Bone marrow (tissue), 2 donors: ENCODE data around the gene SULT6B1.
A peak's percentile ranks its signal among the peaks of the same experiment; 100 is the strongest.
"Not testable (repeated sequence)": the region's sequence is repeated elsewhere in the genome, so short reads cannot be mapped to it uniquely, and the experiment has no call there.

ENCODE experiments used
- DNase-seq, 2 donors: peaks; one replicate each; lab custom pipeline; 2025; lab: John Stamatoyannopoulos, UW

The SULT6B1 gene

DNA sequence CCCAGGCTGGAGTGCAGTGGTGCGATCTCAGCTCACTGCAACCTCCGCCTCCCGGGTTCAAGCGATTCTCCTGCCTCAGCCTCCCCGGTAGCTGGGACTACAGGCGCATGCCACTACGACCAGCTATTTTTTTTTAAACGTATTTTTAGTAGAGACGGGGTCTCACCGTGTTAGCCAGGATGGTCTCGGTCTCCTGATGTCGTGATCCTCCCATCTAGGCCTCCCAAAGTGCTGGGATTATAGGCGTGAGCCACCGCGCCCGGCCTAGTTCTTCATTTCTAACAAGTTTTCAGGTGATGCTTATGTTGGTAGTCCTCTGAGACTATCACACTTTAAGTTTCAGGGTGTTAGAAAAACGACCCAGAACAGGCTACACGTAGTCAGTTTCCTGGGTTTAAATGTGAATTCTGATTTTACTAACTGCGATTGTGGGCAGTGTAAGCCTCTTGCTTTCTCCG is 7.4 kb upstream of the SULT6B1 start:
- not testable (repeated sequence) for DNase-seq

DNA sequence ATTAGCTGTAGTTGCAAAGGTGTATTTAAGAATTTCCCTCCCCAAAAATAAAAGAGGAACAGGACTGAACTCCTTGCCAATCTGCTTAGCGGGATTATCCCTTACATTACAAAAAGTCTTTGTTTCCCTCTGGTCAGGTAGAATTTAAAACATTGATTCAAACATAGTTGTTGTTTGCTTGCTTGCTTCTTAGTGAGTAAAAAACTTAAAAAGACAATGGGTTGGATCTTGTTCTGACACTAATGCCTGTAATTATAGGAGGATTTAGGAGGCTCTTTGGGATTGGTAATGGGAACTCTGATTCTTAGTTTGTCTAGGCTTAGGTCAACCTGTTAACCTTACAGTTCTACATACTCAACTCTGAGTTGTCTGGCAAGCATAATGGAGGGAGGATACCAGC is 4.1 kb upstream of the SULT6B1 start:
- no peak for DNase-seq

DNA sequence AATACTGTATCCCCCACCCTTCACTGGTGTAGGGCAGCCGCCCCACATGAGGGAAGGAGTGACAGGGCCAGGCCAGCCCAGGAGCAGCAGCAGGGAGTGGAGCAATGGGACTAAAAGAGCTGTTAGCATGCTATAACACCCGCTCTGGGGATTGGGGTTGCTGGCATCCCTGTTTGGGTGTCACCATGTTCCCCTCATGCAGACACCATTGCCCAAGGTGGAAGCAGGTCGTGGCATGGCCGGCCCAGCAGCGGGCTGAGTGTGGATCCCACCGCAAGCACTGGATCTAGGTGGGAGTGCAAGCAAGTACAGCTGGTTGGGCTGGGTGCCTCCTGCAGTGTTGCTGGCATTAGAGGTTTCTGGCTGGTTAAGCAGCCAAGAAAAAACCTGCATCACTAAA is 3.3 kb upstream of the SULT6B1 start:
- DNase-seq, result no peak

DNA sequence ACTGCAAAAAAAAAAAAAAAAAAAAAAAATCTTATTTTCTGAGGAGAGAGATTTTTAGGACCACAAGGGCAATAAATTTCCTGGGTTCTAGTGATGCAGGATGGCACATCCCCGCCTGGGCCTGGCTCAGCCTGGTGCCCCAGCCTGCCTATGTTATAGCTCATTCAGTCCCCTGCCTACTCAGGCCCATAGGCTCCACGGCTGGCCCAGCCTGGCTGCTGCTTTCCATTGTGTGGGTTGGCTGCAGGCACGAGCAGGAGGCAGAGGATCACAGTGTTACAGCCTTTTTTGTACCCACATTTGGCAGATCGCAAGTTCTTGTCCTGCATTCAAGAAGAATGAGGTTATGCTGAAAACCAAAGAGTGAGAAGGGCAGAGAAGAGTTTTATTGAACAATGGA is 2.8 kb upstream of the SULT6B1 start:
- DNase-seq, result no peak

DNA sequence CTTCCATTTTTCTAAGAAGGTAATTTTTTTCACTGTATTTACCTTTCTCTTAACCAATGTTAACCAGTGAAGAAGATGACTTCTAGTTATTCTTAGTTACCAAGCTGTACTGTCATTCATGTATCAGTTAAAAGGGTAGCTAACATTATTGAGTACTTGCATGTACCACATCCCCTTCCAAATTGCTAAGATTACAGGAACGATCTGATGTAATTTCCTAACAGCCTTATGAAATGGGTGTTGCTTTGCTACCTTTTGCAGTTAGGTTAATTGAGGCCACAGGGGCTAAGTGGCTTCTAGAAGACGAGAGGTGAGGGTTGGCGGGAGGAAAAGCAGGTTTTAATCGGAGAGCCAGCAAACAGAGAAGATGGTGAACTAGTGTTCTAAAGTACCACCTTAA is 1.8 kb upstream of the SULT6B1 start:
- DNase-seq, result no peak

DNA sequence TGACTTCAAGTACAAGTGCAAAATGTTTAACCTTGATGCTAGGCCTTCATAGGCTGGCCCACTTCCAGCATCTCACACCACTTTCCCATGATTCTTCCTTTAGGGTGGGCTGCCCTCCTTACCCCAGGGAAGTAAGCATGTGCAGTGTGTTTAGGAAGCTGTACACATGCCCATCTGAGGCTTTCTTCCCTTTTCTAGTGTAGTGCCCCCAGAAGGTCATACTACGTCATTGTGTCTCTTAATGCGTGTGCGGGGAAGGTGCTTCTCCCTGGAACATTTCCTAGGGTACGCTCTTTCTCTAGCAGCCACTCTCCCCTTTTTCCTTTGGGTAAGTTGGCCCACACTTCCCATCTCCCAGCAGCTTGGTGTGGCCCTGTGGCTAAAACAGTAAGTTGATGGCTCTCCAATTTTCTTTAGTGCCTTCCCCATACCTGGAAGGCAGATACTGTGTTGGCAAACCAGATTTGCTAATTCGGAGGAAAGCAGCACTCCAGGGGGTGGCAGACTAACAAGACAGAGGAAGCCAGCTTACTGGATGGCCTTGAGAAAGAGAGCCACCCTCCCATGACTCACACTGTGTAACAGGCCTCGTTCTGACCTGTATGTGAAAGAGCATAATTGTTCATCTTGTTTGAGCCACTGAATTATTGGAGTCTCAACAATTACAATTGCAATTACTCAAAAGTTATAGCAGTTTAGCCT is 1.1 kb upstream of the SULT6B1 start:
- no peak for DNase-seq

DNA sequence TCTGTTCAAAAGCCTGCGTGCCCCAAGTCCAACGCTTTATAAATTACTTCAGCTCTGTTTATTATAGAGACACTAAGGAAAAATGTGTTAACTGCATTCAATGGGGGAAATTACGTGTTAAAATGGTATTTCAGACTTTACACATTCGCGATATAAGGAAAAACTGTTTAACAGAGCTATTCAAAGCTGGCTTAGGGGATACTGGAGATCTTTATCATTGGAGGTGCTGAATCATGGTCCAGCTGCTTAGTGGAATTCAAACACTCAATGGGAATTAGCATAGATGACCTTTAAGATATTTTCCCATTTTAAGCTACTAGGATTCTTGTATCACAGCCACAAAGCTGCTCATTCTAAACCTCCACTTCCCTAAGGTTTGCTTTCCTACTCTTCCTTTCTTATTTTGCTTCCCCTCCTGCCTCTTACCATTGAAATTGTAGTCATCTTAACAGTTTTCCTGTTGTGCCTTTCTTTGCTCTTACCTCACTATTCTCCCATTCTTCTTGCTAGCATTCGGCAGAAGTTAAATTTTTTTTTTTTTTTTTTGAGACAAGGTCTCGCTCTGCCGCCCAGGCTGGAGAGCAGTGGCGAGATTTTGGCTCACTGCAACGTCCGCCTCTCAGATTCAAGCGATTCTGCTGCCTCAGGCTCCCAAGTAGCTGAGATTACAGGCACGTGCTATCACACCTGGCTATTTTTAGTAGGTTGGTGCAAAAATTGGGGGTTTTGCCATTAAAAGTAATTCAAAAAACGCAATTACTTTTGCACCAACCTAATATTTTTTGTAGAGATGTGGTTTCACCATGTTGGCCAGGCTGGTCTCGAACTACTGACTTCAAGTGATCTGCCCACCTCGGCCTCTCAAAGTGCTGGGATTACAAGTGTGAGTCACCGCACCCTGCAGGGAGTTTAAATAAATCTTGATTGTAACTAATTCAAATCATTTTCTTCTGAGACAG is 6.5 kb downstream of the SULT6B1 start:
- DNase-seq, result no peak

DNA sequence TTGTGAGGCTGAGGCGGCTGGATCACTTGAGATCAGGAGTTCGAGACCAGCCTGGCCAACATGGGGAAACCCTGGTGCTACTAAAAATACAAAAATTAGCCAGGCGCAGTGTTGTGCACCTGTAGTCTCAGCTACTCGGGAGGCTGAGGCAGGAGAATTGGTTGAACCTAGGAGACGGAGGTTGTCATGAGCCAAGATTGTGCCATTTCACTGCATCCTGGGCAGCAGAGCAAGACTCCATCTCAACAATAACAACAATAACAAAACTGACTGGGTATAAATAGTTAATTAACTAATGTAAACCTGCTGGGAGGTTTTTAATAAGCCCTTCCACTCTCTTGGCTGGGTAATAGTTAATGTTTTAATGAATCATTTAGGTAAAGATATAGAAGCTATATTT is 7.8 kb downstream of the SULT6B1 start:
- DNase-seq, result no peak

DNA sequence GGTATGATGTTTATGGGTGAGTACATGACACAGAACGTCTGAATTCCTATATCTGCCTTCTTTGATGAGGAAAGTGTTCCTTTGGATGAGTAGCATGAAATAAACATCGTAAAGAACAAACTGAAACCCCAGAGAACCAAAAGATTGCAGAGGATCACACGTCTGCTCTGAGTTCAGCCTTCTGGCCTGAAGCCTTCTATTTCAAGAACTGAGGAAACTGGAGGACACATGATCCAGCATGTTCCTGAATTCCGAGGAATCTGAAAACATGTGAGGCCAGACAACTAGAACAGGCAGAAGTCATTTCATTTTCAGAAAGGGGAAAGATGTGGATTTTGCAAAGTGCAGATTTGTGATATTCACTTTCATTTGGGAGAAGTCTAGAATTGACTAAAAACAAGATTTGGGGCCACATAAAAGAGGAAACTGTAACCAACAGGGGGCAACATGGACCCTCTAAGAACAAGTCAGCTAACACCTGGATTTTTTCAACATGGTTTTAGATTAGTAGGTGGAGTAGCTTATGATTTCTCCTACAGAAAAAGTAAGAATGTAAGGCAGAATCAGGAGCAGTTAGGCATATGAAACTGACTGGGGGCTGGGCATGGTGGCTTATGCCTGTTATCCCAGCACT is 8.3 kb downstream of the SULT6B1 start:
- no peak for DNase-seq

DNA sequence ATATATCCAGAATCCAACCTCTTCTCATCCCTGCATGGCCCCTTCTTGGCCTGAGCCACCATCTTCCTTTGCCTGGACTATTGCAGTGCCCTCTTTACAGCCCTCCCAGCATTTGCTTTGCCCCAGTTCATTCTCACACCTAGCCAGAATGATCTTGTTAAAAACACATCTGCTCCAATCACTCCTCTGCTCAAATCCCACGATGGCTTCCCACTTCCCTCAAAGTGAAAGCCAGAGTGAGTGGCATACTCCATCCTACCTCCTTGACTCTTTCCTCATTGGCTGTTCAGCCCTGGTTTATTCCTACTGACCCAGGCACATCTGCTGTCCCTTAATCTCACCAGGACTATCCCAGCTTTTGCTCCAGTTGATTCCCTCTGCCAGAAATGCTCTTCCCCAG is 14.7 kb downstream of the SULT6B1 start:
- DNase-seq, result no peak

DNA sequence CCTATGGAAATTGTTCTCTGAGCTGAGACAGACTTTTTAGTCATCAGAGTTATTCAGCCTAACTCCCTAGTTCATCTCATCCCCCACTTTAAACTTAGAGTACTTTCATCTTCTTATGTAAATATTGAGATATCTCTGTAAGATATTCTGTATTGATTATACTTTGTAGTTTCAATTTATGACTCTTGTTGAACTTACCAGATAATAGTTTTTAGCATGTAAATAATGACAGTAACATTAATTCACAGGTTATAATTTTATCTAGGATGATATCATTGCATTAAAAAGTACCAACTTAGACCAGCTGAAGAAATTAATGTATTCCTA is 16.9 kb downstream of the SULT6B1 start:
- DNase-seq, result no peak

DNA sequence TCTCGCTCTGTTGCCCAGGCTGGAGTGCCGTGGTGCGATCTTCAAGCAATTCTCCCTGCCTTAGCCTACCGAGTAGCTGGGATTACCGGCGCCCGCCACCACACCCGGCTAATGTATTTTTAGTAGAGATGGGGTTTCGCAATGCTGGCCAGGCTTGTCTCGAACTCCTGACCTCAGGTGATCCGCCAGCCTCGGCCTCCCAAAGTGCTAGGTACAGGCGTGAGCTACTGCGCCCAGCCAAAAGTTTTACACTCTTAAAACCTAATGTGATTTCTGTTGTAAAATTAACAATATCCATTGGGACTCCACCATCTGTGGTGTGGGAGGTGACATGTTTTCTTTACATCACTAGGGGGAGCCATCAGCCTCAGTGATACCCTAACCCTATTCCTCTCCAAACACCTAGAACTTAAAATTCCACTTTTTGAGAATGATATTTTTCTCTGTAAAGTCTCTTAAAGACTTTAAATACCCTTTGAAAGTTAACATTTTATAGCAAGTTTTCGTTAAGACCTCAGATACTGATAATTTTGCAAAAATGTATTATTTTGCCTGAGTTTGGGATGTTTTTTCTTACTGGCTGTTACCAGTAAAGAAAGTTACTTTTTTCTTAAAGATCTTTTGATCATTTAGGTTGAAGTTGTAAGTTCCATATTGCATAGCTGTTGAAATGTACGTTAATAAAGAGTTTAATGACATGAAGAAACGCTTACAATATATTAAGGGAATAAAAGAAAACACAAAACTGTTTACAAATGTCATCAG is 20.1 kb downstream of the SULT6B1 start:
- peak in 1 of 2 donors; percentile 44 for DNase-seq

DNA sequence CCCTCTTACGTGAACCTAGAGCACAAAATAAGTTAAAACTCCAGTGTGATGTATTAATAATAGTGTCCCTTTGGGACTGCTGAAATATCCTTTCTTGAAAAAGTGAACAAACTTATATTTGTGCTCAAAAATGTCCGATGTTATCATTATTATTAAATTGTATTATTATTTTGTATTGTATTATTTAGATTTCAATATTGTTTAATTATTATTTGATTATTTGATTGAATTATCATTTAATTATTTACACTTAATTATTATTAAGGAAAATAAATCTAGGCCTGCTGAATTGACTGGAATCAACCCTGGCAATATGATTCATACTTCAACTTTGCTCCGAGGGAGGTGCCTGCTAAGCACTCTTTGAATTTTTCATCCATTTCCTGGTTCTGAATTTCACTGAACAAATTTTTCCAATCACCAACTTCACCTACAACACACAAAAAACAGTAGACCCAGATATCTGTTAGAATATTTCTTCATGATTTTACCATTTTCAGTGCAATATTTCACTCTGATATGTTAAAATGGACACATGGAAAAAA is 20.8 kb downstream of the SULT6B1 start:
- no peak for DNase-seq

DNA sequence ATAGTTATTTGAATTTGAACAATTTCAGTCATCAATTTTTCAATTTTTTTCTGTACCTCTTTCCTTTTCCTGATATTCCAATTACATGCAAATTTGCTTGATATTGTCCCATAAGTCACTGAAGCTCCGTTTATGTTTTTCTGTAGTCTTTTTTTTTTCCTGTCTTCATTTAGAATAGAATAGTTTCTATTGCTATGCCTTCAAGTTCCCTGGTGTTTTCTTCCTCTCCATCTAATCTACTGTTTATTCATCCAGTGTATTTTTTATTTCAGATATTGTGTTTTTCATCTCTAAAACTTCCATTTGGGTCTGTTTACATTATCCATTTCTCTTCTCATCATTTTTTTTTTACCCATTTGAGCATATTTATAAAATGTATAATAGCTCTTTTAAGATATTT is 23.7 kb downstream of the SULT6B1 start:
- DNase-seq, result no peak

DNA sequence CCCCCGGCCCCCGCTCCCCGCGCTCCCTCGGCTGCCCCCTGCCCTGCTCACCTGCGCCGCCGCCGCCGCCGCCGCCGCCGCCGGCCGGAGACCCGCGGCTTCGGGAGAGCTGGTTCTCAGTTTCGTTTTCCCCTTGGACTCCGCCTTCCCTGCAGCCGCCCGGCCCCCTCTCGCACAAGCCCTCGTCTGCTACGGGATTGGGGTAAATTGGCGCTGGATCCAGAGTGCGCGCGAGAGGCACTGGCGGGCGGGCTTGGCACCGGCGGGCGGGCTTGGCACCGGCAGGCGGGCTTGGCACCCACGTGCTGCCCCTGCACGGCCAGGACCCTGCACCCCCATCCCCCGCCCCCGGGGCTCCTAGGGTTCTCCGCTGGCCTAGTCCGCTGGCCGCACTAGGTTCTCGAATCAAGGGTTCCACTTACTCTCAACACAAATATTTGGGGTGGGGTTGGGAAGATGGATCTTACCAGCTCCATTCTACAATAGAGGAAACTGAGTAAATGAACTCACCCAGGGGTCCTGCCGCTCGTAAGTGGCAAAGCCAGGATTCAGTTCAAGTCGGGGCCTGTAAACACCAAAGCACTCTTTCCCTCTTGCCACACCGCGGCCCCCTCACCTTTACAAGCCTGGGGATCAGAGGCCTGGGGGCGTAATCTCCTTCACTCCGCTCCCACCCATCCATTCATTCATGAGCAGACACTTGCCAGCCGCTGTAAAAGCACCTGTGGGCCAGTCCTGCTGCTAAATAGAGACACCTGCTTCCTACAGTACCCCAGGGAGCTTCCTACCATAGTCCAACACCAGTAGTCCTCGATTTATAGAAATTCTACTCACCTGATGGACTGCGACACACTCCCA is 31.4 kb downstream of the SULT6B1 start, which contains the start of gene EIF2AK2:
Gene EIF2AK2, minus strand, starts transcription at position 124 of the 858 bp plus-strand sequence. CDS start 9,174 bp downstream, outside the sequence.
- DNase-seq, result peak; percentile 68 to 89

DNA sequence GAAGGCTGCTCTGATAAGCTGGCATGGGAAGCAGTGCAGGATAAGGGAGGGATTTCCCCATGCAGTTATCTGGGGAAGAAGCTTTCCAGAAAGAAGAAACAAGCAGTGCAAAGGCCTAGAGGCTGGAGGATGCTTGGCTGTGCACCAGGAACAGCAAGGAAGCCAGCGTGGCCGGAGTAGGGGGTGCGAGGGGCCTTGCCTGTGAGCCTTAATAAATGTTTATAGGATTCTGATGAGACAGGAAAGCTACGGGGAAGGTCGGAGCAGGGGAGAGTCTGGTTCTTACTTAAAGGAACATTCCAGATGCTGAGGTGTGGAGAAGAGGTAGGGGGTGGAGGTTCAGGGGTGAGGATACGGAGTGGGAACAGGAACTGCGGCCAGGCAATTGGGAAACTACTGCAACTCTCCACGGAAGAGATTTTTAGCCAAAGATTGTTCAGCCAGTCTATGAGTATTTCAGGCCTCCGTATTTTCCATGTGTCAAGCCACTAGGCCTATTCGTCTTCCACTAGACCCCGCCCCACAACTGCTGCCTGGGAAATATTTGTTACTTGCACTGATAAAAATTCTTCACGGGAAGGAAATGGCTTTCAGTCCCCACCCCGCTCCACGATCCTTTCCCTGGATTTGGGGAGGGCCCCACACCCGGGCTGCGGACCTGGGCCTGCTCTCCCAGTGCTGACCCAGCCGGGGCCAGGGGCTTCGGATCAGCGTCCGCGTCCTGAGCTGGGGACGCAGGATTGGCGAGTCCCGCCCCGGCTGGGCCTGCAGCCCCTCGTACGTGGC is 32.2 kb downstream of the SULT6B1 start:
- peak; percentile 9 to 68 for DNase-seq

DNA sequence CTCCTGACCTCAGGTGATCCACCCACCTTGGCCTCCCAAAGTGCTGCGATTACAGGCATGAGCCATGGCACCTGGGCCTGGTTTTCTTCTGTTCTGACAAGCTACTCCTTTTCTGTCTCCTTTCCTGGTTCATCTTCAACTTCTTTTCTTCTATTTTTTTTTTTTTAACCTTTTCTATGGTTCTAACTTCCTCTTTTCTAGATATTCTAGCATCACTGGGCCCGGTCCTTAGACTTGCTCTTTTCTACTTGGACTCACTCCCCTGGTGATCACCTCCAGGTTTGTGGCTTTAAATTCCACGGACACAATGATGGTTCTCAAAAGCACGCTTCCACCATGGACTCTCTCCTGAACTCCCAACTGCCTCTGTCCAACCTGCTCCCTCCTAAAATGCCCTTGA is 33.7 kb downstream of the SULT6B1 start:
- peak in 1 of 2 donors; percentile 3 for DNase-seq

DNA sequence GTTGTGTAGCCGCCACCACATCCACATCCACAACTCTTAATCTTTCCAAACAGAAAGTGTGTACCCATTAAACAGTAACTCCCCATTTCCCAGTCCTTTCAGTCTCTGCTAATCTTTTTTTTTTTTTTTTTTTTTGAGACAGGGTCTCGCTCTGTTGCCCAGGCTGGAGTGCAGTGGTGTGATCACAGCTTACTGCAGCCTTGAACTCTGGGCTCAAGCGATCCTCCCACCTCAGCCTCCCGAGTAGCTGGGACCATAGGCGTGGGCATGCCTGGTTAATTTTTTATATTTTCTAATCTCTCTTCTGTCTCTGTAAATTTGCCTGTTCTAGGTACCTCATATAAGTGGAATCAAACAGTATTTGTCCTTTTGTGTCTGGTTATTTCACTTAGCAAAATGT is 35.2 kb downstream of the SULT6B1 start:
- no peak for DNase-seq

DNA sequence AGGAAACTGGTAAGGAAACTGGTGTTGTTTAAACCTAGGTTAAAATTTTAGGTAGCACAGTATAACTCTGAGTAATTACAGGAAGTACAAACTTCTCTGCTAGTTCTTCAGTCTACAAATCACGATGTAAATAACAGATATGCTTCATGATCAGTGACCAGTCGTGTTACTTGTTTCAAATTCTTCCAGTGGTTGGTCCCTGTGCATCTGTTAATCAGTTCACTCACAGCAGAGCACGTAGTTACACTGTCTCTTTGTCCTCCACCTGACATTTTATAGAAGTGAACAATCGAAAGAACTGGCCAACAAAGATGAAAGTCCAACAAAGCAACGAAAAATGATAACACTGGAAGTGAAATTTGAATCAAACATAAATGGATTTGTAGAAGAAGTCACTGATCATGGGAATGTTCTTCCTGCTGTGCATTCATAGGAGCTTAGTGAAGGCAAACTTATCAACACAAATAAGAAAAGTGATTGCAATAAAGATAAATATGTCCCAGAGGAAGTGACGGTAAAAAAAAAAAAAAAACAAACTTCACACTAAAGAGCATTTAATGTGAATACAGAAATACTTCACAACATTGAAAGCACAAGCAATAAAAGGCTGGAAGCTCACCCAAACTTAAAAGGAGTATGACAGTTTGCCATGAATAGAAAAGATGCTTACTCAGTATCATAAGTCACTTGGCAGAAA is 38.7 kb downstream of the SULT6B1 start:
- peak in 1 of 2 donors; percentile 12 for DNase-seq
